DMS153 treated with DMSO at 0.1 percent for 48 hours (cell line): ENCODE measurements around the gene FAM217B.

Experiments
- DNase-seq: peaks from one replicate; lab custom pipeline; 2025; ENCODE audit not compliant: unreplicated experiment; lab: John Stamatoyannopoulos, UW

The FAM217B gene

DNA sequence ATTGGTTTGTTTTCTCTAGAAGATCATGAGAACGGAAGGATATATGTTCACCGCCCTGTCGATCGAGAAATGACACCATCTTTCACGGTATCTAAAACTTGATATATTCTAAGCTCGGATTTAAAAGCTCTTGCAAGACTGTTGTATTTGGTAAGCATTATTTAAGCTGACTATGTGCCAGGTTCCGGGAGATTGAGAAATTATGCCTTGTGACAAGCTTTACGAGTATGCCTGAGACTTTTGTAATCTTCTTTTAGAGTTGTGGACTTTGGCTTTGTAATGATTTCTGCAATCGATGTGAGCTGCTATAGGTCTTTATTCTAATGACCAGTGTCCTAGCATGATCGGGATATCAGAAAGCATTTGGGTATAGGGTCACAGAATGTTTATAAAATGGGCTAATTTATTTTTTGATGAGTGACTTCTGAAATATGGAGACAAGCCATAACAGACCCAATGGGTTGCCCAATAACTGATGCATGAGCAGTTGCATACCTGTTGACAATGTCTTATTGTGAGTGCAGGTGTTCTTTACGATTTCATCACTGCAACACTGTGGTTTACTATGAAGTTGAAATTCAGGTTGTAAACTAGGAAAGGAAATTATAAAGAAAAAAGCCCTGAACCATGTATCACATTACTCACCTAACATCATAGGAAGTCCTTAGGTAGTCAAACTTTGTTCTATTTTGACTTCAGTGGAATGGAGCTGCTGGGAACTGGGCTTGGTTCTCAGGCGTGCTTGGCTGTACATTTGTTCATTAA is 32.0 kb downstream of the FAM217B start:
- DNase-seq = no peak

DNA sequence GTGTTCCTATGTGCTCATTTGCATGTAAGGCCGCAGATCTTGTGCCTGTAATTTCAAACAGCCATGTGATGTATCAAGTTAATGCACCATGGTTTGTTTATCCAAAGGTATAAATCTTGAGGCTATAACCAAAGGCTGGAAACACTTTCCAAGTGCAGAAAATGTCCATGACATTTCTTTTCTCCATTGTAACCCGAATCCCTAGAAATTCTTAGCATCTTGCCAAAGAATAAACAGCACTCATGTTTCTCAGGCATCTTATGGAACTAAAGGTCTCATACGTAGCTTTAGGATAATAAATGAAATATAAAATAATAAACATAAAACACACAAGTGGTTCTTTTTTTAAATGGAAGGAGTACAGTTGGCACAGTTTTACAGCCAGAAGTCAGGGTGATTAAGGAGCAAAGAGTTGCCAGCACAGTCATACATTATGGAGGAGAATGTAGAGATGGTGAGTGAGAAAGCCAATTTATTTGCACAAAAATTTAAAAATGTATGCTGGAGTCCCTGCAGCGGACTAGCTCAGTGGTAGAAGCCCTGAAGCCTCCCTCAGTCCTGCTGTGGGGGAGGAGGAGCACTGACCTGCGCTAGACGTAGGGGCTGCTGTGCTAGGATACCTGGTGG is 36.1 kb downstream of the FAM217B start:
- DNase-seq = no peak

GRCh38 chr20:59977086-59977485 is 36.9 kb downstream of the FAM217B start:
- DNase-seq = no peak

GRCh38 chr20:59983076-59983475 is 42.9 kb downstream of the FAM217B start:
- no peak for DNase-seq

DNA sequence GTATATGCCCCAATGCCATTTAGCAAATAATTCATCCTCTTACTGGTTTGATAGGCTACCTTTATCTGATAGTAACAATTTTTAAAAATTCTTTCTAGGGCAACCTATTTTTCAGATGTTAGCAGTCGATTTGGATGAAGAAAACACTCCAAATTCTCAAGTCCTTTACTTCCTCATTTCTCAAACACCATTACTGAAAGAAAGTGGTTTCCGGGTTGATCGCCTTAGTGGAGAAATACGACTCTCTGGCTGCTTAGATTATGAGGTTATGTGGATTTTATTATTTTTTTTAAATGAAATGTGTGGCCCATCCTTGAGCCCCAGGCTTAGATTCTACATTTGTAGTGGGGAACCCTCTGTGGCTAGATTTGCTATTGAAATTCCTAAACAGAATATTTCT is 44.4 kb downstream of the FAM217B start:
- DNase-seq = no peak

DNA sequence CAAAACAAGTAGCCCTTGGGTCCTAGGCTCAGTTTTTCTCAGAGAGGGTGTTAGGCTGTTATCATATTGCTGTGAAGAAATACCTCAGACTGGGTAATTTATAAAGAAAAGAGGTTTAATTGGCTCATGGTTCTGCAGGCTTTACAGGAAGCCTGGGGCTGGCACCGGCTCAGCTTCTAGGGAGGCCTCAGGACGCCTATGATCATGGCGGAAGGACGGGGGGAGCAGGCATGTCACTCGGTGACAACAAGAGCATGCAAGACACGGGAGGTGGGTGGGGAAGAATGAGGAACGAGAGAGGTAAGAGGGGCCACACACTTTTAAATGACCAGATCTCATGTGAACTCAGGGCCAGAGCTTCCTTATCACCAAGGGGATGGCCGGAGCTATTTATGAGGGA is 45.0 kb downstream of the FAM217B start:
- no peak for DNase-seq

GRCh38 chr20:59985864-59986263 is 45.7 kb downstream of the FAM217B start:
- no peak for DNase-seq

- no peak for DNase-seq
These were observed 46.9 kb downstream of the FAM217B start for GRCh38 chr20:59987135-59987534.

DNA sequence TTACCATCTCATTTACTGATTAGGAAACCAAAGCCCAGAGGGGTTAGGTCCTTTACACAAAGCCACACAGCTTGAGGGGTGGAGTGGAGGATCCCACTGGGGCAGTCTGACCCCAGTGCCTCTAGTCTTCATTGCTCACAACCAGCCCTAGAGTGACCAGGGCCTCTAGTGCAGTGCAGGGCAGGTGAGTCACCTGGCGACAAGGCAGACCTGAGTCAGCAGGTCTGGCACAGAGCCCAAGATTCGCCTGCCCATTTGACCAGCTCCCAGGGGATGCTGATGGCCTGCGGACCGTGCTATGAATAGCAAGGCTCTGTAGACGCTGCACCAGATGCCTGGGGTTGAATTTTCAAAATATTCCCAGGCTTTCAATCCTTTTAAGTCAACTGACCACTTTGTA is 48.0 kb downstream of the FAM217B start:
- DNase-seq = no peak

GRCh38 chr20:59992526-59993084 is 52.4 kb downstream of the FAM217B start:
- no peak for DNase-seq

GRCh38 chr20:59993736-59994430 is 53.7 kb downstream of the FAM217B start:
- no peak for DNase-seq

DNA sequence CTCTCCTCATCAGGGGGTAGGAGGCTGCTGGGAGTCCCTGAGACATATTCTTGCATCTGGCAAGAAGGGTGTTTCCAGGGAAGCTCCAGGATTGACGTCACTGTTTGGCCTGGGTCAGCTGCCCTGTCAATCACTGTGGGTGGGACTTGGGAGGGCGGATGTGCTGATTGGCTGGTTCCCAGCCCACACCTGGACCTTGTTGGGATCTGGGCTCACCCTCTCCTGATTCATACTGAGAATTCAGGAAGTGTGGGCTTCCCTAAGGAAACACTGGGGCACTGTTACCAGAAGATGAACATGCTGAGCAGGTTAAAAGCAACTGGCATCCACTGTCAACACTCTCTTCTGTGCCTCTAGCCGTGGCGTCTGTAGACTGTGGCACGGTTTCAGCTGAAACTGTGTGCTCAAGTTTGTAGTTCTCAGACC is 54.5 kb downstream of the FAM217B start:
- no peak for DNase-seq

GRCh38 chr20:59996108-59996507 is 55.9 kb downstream of the FAM217B start:
- DNase-seq = no peak

GRCh38 chr20:59997896-59998295 is 57.7 kb downstream of the FAM217B start:
- no peak for DNase-seq
